GM12878 (cell line): ENCODE measurements around the gene CNST. TPM values are rescaled to one million over a fixed set of nuclear protein-coding genes. Genes with fewer than 3 reads are reported as not detected.

Experiments
- ATAC-seq: fragments of 200-7000 bp; cut with Tn5 transposase; 3 replicates; pipeline ENCODE4 v1.9.1; 2020; ENCODE audit warnings: mild to moderate bottlenecking, moderate library complexity
- BruUV-seq: library from RNA; stranded (reverse); fragments of 400-500 nt; replicated peaks from 2 replicates; lab custom pipeline; 2021; lab: Mats Ljungman, UMichigan
- CTCF ChIA-PET: fragments of 300-600 bp; sonication (Branson Sonifier 250); formaldehyde crosslinking; extraction: SDS; loops from one replicate; lab custom pipeline; 2021; ENCODE audit warnings: inconsistent platforms; lab: Yijun Ruan, JAX
- POLR2A ChIA-PET: fragments of 350-600 bp; formaldehyde crosslinking; extraction: SDS; loops from one replicate; lab custom pipeline; 2021; ENCODE audit warnings: inconsistent platforms; lab: Charles Lee
- RAD21 ChIA-PET: fragments of 300-600 bp; sonication (Branson Sonifier 250); formaldehyde crosslinking; loops from one replicate; lab custom pipeline; 2023; ENCODE audit warnings: antibody characterized with exemption; ENCODE audit not compliant: unreplicated experiment; lab: Charles Lee
- SMC1A ChIA-PET: fragments of 300-600 bp; sonication (Branson Sonifier 250); formaldehyde crosslinking; loops from one replicate; lab custom pipeline; 2023; ENCODE audit not compliant: unreplicated experiment, uncharacterized antibody; lab: Charles Lee
- DNase-seq: peaks from one replicate; pipeline ENCODE4 v3.0.0-alpha.2; 2011; ENCODE audit warnings: low read depth, low spot score
- FAIRE-seq: peaks from 3 replicates; lab custom pipeline; 2011; peaks lifted over from hg19 to GRCh38; lab: Jason Lieb, UNC
- H2AFZ ChIP-seq: 2 replicates; pipeline ENCODE4 v1.6.0; 2011; ENCODE audit warnings: low read depth, low read length, control low read depth; ENCODE audit not compliant: control insufficient read depth
- H3K27ac ChIP-seq: 2 replicates; pipeline ENCODE4 v1.5.1; 2011; ENCODE audit warnings: control low read depth; ENCODE audit not compliant: control insufficient read depth, insufficient read depth
- H3K27me3 ChIP-seq, 2 experiments: replicated peaks in 1 of 2; 2 replicates each; pipeline versions ENCODE4 v1.6.0 to v1.6.1; 2011; ENCODE audit warnings: low read length in 1 of 2; ENCODE audit not compliant: control insufficient read depth in 2 of 2, insufficient read depth in 2 of 2
- H3K36me3 ChIP-seq, 2 experiments: 2 replicates each; pipeline ENCODE4 v1.5.1; 2011; ENCODE audit warnings: low read length in 1 of 2; ENCODE audit not compliant: control insufficient read depth in 2 of 2, insufficient read depth in 2 of 2
- H3K4me1 ChIP-seq: 2 replicates; pipeline ENCODE4 v1.6.1; 2011; ENCODE audit warnings: mild to moderate bottlenecking, low read length, moderate library complexity, mixed read lengths; ENCODE audit not compliant: control insufficient read depth, insufficient read depth
- H3K4me2 ChIP-seq: 2 replicates; pipeline ENCODE4 v1.6.0; 2011; ENCODE audit warnings: control low read depth; ENCODE audit not compliant: control insufficient read depth, insufficient read depth
- H3K4me3 ChIP-seq: fragments of 200-600 bp; sonication (generic); 2 replicates; pipeline ENCODE4 v1.5.1; 2016
- H3K79me2 ChIP-seq: 2 replicates; pipeline ENCODE4 v1.6.0; 2011; ENCODE audit warnings: low read length; ENCODE audit not compliant: control insufficient read depth, insufficient read depth
- H3K9ac ChIP-seq: 2 replicates; pipeline ENCODE4 v1.8.0; 2011; ENCODE audit warnings: low read length, control low read depth, mixed read lengths; ENCODE audit not compliant: control insufficient read depth, insufficient read depth
- H3K9me3 ChIP-seq: replicated peaks from 3 replicates; pipeline ENCODE4 v1.5.1; 2011; ENCODE audit warnings: mild to moderate bottlenecking, low read length; ENCODE audit not compliant: control insufficient read depth, insufficient read depth
- H4K20me1 ChIP-seq: 2 replicates; pipeline ENCODE4 v1.6.0; 2011; ENCODE audit not compliant: control insufficient read depth, insufficient read depth
- CREM ChIP-seq: IDR thresholded peaks from 2 replicates; pipeline ENCODE4 v1.6.1; 2014; ENCODE audit warnings: antibody characterized with exemption, low read depth
- EZH2 ChIP-seq: IDR thresholded peaks from 2 replicates; pipeline ENCODE4 v1.6.1; 2012; ENCODE audit warnings: low read depth, mild to moderate bottlenecking, control low read depth, inconsistent platforms, low read length, borderline replicate concordance; ENCODE audit not compliant: control insufficient read depth
- NRF1 ChIP-seq: conservative IDR thresholded peaks from 2 replicates; pipeline ENCODE4 v1.6.1; 2011; ENCODE audit warnings: mild to moderate bottlenecking, low read depth, low read length, improper control_type of control experiment
- WRNIP1 ChIP-seq: IDR thresholded peaks from 2 replicates; pipeline ENCODE4 v1.6.1; 2011; ENCODE audit warnings: low read depth, low read length, improper control_type of control experiment, borderline replicate concordance
- ZNF24 ChIP-seq: fragments of 450-650 bp; IDR thresholded peaks from 2 replicates; pipeline ENCODE4 v1.6.1; 2017; ENCODE audit warnings: antibody characterized with exemption, mild to moderate bottlenecking
- ZNF384 ChIP-seq: IDR thresholded peaks from 2 replicates; pipeline ENCODE4 v1.6.1; 2012; ENCODE audit warnings: low read depth, mild to moderate bottlenecking, low read length, improper control_type of control experiment, borderline replicate concordance
- ZSCAN29 ChIP-seq: fragments of 450-650 bp; IDR thresholded peaks from 2 replicates; pipeline ENCODE4 v1.6.1; 2017; ENCODE audit warnings: mild to moderate bottlenecking, moderate library complexity
- WGBS: methylation state at CpG from one replicate; pipeline ENCODE4 v1.1.6; 2016; ENCODE audit warnings: low lambda C conversion rate; ENCODE audit not compliant: insufficient replicate concordance, insufficient coverage; ENCODE audit errors: missing lambda C conversion rate; 5-methylcytosine and 5-hydroxymethylcytosine counted together
- in situ Hi-C: fragments of 300-500 bp; cut with MboI; formaldehyde crosslinking; loops from 9 replicates; pipeline ENCODE4 v1.14.3; 2018; ENCODE audit warnings: mixed read lengths
- intact Hi-C: fragments of 100-400 bp; cut with micrococcal nuclease; formaldehyde crosslinking; loops from one replicate; pipeline ENCODE4 v1.14.2; 2022; ENCODE audit not compliant: unreplicated experiment
- polyA plus RNA-seq, 11 experiments: library from polyadenylated mRNA; depleted of rRNA in 4 of 11; unstranded in 6 of 11; stranded (reverse) in 5 of 11; fragments of >200 nt; fragmentation: Nextera tagmentation in 4 of 11; fragmentation: Illumina TruSeq in 1 of 11; extraction: Ambion mirVana in 4 of 11; extraction: Trizol in 1 of 11; gene quantifications; 1 replicate in 1 of 11; 2 replicates in 10 of 11; pipeline versions ENCODE4 v1.2.1 to v1.2.3, GENCODE V29; 2011 to 2016; ENCODE audit warnings: inconsistent platforms in 2 of 11, missing spikeins in 2 of 11, low read depth in 1 of 11
- total RNA-seq, 4 experiments: library from RNA; depleted of rRNA in 3 of 4; stranded (reverse); fragments of >200 nt in 3 of 4; fragmentation: Illumina TruSeq in 1 of 4; extraction: Trizol in 1 of 4; gene quantifications; 2 replicates each; pipeline versions ENCODE4 v1.2.1 to v1.2.3, GENCODE V29; 2013 to 2021
- TF ChIP-seq, protein P1 (sequence below): fragments of 450-650 bp; conservative IDR thresholded peaks from 2 replicates; pipeline ENCODE4 v1.6.1; 2017; ENCODE audit warnings: mild to moderate bottlenecking, moderate library complexity
- TF ChIP-seq, protein P2 (sequence below): fragments of 450-650 bp; formaldehyde crosslinking; IDR thresholded peaks from 2 replicates; pipeline ENCODE4 v1.4.0; 2020; ENCODE audit warnings: mild to moderate bottlenecking, moderate library complexity
- TF ChIP-seq, protein P3 (sequence below): IDR thresholded peaks from 2 replicates; pipeline ENCODE4 v1.6.1; 2011; ENCODE audit warnings: borderline replicate concordance, low read depth, mild to moderate bottlenecking, moderate library complexity, mixed read lengths, low read length; ENCODE audit not compliant: insufficient read depth; ENCODE audit errors: extremely low read length
- TF ChIP-seq, protein P4 (sequence below): IDR thresholded peaks from 2 replicates; pipeline ENCODE4 v1.6.1; 2011; ENCODE audit warnings: mild to moderate bottlenecking, low read depth, low read length, moderate library complexity; ENCODE audit not compliant: insufficient replicate concordance

Gene CNST
- total and polyA plus RNA-seq, 10 of the 15 experiments (the other 5 are each of a cell fraction or from before 2014, with no cell fraction given): 4.8 to 16.2 (median 12.3) TPM

DNA sequence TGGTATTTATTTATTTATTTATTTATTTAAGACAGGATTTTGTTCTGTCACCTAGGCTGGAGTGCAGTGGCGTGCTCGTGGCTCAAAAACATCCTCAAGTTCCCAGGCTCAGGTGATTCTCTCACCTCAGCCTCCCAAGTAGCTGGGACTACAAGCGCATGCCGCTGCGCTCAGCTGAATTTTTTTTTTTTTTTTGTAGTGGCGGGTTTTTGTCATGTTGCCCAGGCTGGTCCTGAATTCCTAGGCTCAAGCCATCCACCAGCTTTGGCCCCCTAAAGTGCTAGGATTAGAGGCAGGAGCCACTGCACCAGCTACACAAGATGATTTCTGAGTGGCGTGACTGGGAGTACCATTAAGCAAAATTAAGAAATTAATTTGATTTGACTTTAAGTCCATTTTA is 31.7 kb downstream of the CNST start:
- ChIA-PET POLR2A (no interaction called here), RAD21 (no interaction called here), CTCF (interaction anchor here (0.5 to 0.9 kb wide), 2 partner anchors 20 to 100 kb away, joined by 3 read pairs; no protein-coding TSS in a partner anchor), SMC1A (interaction anchor here (1.1 kb wide), 1 partner anchor 9 kb away, joined by 3 read pairs; no protein-coding TSS in a partner anchor)
- H3K27ac ChIP-seq: no peak overlapping the region
- H3K4me1 ChIP-seq: peaks cover 4% of the 10 kb centered on the region; the same call in 1 of the 2 replicates
- peaks cover 0 to 6% of the 10 kb centered on the region in 2 experiments; a peak in 1 of 4 replicates for H3K36me3 ChIP-seq
- intact Hi-C loops (no loop called here), in situ Hi-C loops (no loop called here)
- H2AFZ ChIP-seq: no peak overlapping the region
- no peak overlapping the region for H3K4me2 ChIP-seq
- no peaks in the 10 kb centered on the region for H3K9me3 ChIP-seq
- BruUV-seq: no TSS peak
- no peak overlapping the region for H3K4me3 ChIP-seq
- no peak for ATAC-seq
- WGBS: 97% methylated on average over 7 of the region's 7 CpGs
- no peak for DNase-seq
- no peak for FAIRE-seq
- H3K9ac ChIP-seq: no peak overlapping the region
- no peaks in the 10 kb centered on the region for H3K27me3 ChIP-seq
- H3K79me2 ChIP-seq: peaks cover 4% of the 10 kb centered on the region
- H4K20me1 ChIP-seq: no peaks in the 10 kb centered on the region
- TF ChIP-seq, protein P1, sequence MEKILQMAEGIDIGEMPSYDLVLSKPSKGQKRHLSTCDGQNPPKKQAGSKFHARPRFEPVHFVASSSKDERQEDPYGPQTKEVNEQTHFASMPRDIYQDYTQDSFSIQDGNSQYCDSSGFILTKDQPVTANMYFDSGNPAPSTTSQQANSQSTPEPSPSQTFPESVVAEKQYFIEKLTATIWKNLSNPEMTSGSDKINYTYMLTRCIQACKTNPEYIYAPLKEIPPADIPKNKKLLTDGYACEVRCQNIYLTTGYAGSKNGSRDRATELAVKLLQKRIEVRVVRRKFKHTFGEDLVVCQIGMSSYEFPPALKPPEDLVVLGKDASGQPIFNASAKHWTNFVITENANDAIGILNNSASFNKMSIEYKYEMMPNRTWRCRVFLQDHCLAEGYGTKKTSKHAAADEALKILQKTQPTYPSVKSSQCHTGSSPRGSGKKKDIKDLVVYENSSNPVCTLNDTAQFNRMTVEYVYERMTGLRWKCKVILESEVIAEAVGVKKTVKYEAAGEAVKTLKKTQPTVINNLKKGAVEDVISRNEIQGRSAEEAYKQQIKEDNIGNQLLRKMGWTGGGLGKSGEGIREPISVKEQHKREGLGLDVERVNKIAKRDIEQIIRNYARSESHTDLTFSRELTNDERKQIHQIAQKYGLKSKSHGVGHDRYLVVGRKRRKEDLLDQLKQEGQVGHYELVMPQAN: no peak
- TF ChIP-seq CREM: no peak
- TF ChIP-seq ZNF24: no peak
- TF ChIP-seq WRNIP1: no peak
- no peak for TF ChIP-seq EZH2
- no peak for TF ChIP-seq ZNF384
- TF ChIP-seq ZSCAN29: no peak
- TF ChIP-seq, protein P2, sequence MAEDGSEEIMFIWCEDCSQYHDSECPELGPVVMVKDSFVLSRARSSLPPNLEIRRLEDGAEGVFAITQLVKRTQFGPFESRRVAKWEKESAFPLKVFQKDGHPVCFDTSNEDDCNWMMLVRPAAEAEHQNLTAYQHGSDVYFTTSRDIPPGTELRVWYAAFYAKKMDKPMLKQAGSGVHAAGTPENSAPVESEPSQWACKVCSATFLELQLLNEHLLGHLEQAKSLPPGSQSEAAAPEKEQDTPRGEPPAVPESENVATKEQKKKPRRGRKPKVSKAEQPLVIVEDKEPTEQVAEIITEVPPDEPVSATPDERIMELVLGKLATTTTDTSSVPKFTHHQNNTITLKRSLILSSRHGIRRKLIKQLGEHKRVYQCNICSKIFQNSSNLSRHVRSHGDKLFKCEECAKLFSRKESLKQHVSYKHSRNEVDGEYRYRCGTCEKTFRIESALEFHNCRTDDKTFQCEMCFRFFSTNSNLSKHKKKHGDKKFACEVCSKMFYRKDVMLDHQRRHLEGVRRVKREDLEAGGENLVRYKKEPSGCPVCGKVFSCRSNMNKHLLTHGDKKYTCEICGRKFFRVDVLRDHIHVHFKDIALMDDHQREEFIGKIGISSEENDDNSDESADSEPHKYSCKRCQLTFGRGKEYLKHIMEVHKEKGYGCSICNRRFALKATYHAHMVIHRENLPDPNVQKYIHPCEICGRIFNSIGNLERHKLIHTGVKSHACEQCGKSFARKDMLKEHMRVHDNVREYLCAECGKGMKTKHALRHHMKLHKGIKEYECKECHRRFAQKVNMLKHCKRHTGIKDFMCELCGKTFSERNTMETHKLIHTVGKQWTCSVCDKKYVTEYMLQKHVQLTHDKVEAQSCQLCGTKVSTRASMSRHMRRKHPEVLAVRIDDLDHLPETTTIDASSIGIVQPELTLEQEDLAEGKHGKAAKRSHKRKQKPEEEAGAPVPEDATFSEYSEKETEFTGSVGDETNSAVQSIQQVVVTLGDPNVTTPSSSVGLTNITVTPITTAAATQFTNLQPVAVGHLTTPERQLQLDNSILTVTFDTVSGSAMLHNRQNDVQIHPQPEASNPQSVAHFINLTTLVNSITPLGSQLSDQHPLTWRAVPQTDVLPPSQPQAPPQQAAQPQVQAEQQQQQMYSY (CRISPR knock-in tag): no peak
- TF ChIP-seq, protein P3, sequence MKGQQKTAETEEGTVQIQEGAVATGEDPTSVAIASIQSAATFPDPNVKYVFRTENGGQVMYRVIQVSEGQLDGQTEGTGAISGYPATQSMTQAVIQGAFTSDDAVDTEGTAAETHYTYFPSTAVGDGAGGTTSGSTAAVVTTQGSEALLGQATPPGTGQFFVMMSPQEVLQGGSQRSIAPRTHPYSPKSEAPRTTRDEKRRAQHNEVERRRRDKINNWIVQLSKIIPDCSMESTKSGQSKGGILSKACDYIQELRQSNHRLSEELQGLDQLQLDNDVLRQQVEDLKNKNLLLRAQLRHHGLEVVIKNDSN: no peak
- TF ChIP-seq NRF1: no peak
- TF ChIP-seq, protein P4, sequence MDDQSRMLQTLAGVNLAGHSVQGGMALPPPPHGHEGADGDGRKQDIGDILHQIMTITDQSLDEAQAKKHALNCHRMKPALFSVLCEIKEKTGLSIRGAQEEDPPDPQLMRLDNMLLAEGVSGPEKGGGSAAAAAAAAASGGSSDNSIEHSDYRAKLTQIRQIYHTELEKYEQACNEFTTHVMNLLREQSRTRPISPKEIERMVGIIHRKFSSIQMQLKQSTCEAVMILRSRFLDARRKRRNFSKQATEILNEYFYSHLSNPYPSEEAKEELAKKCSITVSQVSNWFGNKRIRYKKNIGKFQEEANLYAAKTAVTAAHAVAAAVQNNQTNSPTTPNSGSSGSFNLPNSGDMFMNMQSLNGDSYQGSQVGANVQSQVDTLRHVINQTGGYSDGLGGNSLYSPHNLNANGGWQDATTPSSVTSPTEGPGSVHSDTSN: no peak
